WTC11 (cell line): Measurements from ENCODE around the gene CLEC9A. TPM values are rescaled to one million over a fixed set of nuclear protein-coding genes. Genes with fewer than 3 reads are reported as not detected.

ENCODE experiments used
- ATAC-seq: fragments of 200-7000 bp; cut with Tn5 transposase; 2 replicates; pipeline ENCODE4 v1.10.0; 2021; ENCODE audit warnings: mild to moderate bottlenecking, moderate library complexity
- CTCF ChIA-PET: fragments of 300-600 bp; sonication (Branson Sonifier 250); formaldehyde crosslinking; loops from one replicate; lab custom pipeline; 2021; ENCODE audit warnings: antibody characterized with exemption; lab: Charles Lee
- POLR2A ChIA-PET: fragments of 350-600 bp; sonication (Branson Sonifier 250); formaldehyde crosslinking; loops from one replicate; lab custom pipeline; 2021; ENCODE audit warnings: antibody characterized with exemption; lab: Charles Lee
- DNase-seq: peaks from one replicate; pipeline ENCODE4 v3.0.0; 2021; ENCODE audit warnings: low spot score
- H3K27ac Mint-ChIP-seq: 2 replicates; pipeline ENCODE4 v1.8.0; 2021; ENCODE audit warnings: mixed read lengths
- H3K27me3 Mint-ChIP-seq: 2 replicates; pipeline ENCODE4 v1.8.0; 2021; ENCODE audit warnings: low read depth, mild to moderate bottlenecking, moderate library complexity, mixed read lengths
- H3K36me3 Mint-ChIP-seq: 2 replicates; pipeline ENCODE4 v1.8.0; 2021; ENCODE audit warnings: mixed read lengths
- H3K4me1 Mint-ChIP-seq: 2 replicates; pipeline ENCODE4 v1.8.0; 2022; ENCODE audit warnings: mixed read lengths
- H3K4me3 Mint-ChIP-seq: 2 replicates; pipeline ENCODE4 v1.8.0; 2021; ENCODE audit warnings: mild to moderate bottlenecking, moderate library complexity, mixed read lengths
- H3K9me3 Mint-ChIP-seq: 2 replicates; pipeline ENCODE4 v1.8.0; 2021; ENCODE audit warnings: mixed read lengths
- ARID4B ChIP-seq: sonication (generic); formaldehyde crosslinking; IDR thresholded peaks from 2 replicates; pipeline ENCODE4 v1.8.0; 2023; ENCODE audit warnings: missing genetic modification reagents, mild to moderate bottlenecking, borderline replicate concordance
- ATF6 ChIP-seq: sonication (generic); formaldehyde crosslinking; IDR thresholded peaks from 2 replicates; pipeline ENCODE4 v1.8.1; 2023; ENCODE audit warnings: mild to moderate bottlenecking, missing genetic modification reagents
- ELF4 ChIP-seq: sonication (generic); formaldehyde crosslinking; IDR thresholded peaks from 2 replicates; pipeline ENCODE4 v1.8.1; 2022; ENCODE audit warnings: low read depth, mild to moderate bottlenecking, moderate library complexity, missing genetic modification reagents
- ERG ChIP-seq: fragments of 250-450 bp; sonication (Bioruptor Pico); IDR thresholded peaks from 2 replicates; pipeline ENCODE4 v1.8.0; 2021; ENCODE audit warnings: mild to moderate bottlenecking
- IRF1 ChIP-seq: sonication (generic); formaldehyde crosslinking; IDR thresholded peaks from 2 replicates; pipeline ENCODE4 v1.8.0; 2023; ENCODE audit warnings: missing genetic modification reagents
- MXD4 ChIP-seq: fragments of 250-450 bp; sonication (Bioruptor Pico); IDR thresholded peaks from 2 replicates; pipeline ENCODE4 v1.8.0; 2021; ENCODE audit warnings: mild to moderate bottlenecking, moderate library complexity, borderline replicate concordance
- NFATC4 ChIP-seq: fragments of 250-450 bp; sonication (Bioruptor Pico); IDR thresholded peaks from 2 replicates; pipeline ENCODE4 v1.9.0; 2021; ENCODE audit warnings: mild to moderate bottlenecking
- NR3C1 ChIP-seq: sonication (generic); formaldehyde crosslinking; conservative IDR thresholded peaks from 2 replicates; pipeline ENCODE4 v1.8.1; 2023; ENCODE audit warnings: low read depth, mild to moderate bottlenecking, missing genetic modification reagents
- PREB ChIP-seq: sonication (generic); formaldehyde crosslinking; IDR thresholded peaks from 2 replicates; pipeline ENCODE4 v1.8.1; 2022; ENCODE audit warnings: mild to moderate bottlenecking, missing genetic modification reagents, moderate library complexity, borderline replicate concordance
- RORB ChIP-seq: fragments of 250-450 bp; sonication (Bioruptor Pico); IDR thresholded peaks from 2 replicates; pipeline ENCODE4 v1.9.0; 2021; ENCODE audit warnings: mild to moderate bottlenecking
- ZBTB43 ChIP-seq: sonication (generic); formaldehyde crosslinking; IDR thresholded peaks from 2 replicates; pipeline ENCODE4 v1.8.1; 2023; ENCODE audit warnings: mild to moderate bottlenecking, missing genetic modification reagents
- ZMAT4 ChIP-seq: fragments of 250-450 bp; sonication (Bioruptor Pico); IDR thresholded peaks from 2 replicates; pipeline ENCODE4 v1.9.0; 2021; ENCODE audit warnings: mild to moderate bottlenecking
- ZNF138 ChIP-seq: sonication (generic); formaldehyde crosslinking; conservative IDR thresholded peaks from 2 replicates; pipeline ENCODE4 v1.8.1; 2022; ENCODE audit warnings: mild to moderate bottlenecking, moderate library complexity, missing genetic modification reagents
- ZNF263 ChIP-seq: sonication (generic); formaldehyde crosslinking; IDR thresholded peaks from 2 replicates; pipeline ENCODE4 v1.8.1; 2022; ENCODE audit warnings: low read depth, mild to moderate bottlenecking, moderate library complexity, missing genetic modification reagents
- ZNF317 ChIP-seq: sonication (generic); formaldehyde crosslinking; IDR thresholded peaks from 2 replicates; pipeline ENCODE4 v1.8.1; 2023; ENCODE audit warnings: low read depth, mild to moderate bottlenecking, moderate library complexity, missing genetic modification reagents, borderline replicate concordance
- ZNF396 ChIP-seq: fragments of 250-450 bp; sonication (Bioruptor Pico); IDR thresholded peaks from 2 replicates; pipeline ENCODE4 v1.8.0; 2021; ENCODE audit warnings: mild to moderate bottlenecking, moderate library complexity, borderline replicate concordance
- ZNF425 ChIP-seq: fragments of 250-450 bp; sonication (Bioruptor Pico); conservative IDR thresholded peaks from 2 replicates; pipeline ENCODE4 v1.9.0; 2021; ENCODE audit warnings: mild to moderate bottlenecking
- total RNA-seq: library from RNA; stranded (reverse); gene quantifications from 3 replicates; pipeline ENCODE4 v1.2.3, GENCODE V29; 2021

Gene CLEC9A
- total RNA-seq, 1 experiment from 2014 or later: not detected

GRCh38 chr12:10030446-10030845, at the start of gene CLEC9A (continued):
- TF ChIP-seq NFATC4 (CRISPR knock-in tag): no peak
- TF ChIP-seq IRF1 (CRISPR knock-in tag): no peak

- H3K4me1 Mint-ChIP-seq: peaks cover 10% of the 10 kb centered on the region
- ChIA-PET POLR2A (no interaction called here), CTCF (no interaction called here)
- TF ChIP-seq ZNF263 (CRISPR knock-in tag) (no peak), ZNF317 (no peak), ZNF396 (CRISPR knock-in tag) (no peak), ZMAT4 (no peak)
- H3K4me3 Mint-ChIP-seq: no peak overlapping the region
- 0 out of 2 replicates have a peak, but pooled peaks cover 3% of the 10 kb centered on the region for H3K9me3 Mint-ChIP-seq
- no peaks in the 10 kb centered on the region for H3K36me3 Mint-ChIP-seq
- no peaks in the 10 kb centered on the region; the same call in 1 of the 2 replicates for H3K27me3 Mint-ChIP-seq
- H3K27ac Mint-ChIP-seq: no peak overlapping the region
- no peak for ATAC-seq
- no peak for DNase-seq
Observed at GRCh38 chr12:9991876-9992275, 38.6 kb upstream of the CLEC9A start.

GRCh38 chr12:9992296-9992695, 38.2 kb upstream of the CLEC9A start:
- no peak for DNase-seq
- Mint-ChIP-seq H3K27me3 (no peaks in the 10 kb centered on the region; the same call in 1 of the 2 replicates), H3K36me3 (no peaks in the 10 kb centered on the region), H3K4me3 (no peak overlapping the region), H3K9me3 (0 out of 2 replicates have a peak, but pooled peaks cover 3% of the 10 kb centered on the region), H3K27ac (no peak overlapping the region), H3K4me1 (peaks cover 10% of the 10 kb centered on the region)
- CTCF ChIA-PET: no interaction called here
- no peak for ATAC-seq
- POLR2A ChIA-PET: no interaction called here
- no peak for TF ChIP-seq ERG (CRISPR knock-in tag)
- no peak for TF ChIP-seq NR3C1 (CRISPR knock-in tag)
- no peak for TF ChIP-seq RORB (CRISPR knock-in tag)
- TF ChIP-seq ZNF138: no peak
- TF ChIP-seq ARID4B (CRISPR knock-in tag): no peak
- TF ChIP-seq MXD4 (CRISPR knock-in tag): no peak
- no peak for TF ChIP-seq ZBTB43 (CRISPR knock-in tag)
- no peak for TF ChIP-seq ATF6 (CRISPR knock-in tag)
- TF ChIP-seq ZNF425 (CRISPR knock-in tag): no peak
- TF ChIP-seq ELF4: no peak
- no peak for TF ChIP-seq PREB
